ENCODE data around the gene RNASEH2B.

DNA sequence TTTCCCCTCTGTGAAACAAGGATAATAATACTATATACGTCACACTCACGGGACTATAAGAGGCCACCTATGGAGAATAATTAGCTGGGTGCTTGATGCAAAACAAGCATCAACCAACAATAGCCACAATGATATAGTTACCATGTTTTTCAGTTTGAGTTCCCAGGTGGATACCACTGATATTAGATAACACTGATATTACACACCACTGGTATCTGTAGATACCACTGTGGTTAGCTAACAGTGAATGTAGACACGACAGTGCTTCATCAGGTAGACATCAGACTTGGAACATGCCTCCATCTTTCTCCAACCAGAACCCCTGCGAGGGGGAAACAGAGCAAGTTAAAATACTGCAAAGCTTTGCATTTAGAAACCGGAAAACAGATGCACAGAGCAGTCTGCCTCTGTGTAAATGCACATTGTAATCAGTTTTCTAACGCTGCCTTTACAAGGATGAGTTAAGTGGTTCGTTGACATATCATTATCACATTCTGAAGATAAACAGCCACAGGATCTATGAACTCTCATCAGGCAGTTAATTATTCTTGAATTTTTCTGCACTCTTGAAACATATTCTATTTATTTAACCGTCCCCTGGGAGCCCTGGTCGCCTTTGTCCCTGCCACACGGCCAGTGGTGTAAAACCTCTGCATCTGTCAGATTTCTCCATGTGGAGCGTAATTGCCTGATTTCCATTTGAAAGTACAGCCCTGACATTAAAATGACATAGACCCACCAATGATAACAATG, 80.7 kb downstream of the RNASEH2B start:
- TF ChIP-seq, protein P1, sequence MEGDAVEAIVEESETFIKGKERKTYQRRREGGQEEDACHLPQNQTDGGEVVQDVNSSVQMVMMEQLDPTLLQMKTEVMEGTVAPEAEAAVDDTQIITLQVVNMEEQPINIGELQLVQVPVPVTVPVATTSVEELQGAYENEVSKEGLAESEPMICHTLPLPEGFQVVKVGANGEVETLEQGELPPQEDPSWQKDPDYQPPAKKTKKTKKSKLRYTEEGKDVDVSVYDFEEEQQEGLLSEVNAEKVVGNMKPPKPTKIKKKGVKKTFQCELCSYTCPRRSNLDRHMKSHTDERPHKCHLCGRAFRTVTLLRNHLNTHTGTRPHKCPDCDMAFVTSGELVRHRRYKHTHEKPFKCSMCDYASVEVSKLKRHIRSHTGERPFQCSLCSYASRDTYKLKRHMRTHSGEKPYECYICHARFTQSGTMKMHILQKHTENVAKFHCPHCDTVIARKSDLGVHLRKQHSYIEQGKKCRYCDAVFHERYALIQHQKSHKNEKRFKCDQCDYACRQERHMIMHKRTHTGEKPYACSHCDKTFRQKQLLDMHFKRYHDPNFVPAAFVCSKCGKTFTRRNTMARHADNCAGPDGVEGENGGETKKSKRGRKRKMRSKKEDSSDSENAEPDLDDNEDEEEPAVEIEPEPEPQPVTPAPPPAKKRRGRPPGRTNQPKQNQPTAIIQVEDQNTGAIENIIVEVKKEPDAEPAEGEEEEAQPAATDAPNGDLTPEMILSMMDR (IDR thresholded peaks at IDR 0.05), result no peak
- TF ChIP-seq EZH2 (IDR thresholded peaks at IDR 0.05), result no peak
